KOPT-K1 (cell line): ENCODE data around the gene FEN1.

Source experiments
- H3K27ac ChIP-seq: fragments of 200-600 bp; sonication (generic); 2 replicates; pipeline ENCODE4 v1.5.1; 2016; ENCODE audit warnings: antibody characterized with exemption, mild to moderate bottlenecking, low read depth, low read length; ENCODE audit not compliant: poor library complexity, severe bottlenecking
- H3K36me3 ChIP-seq: fragments of 200-600 bp; sonication (generic); 2 replicates; pipeline ENCODE4 v1.5.1; 2017; ENCODE audit warnings: antibody characterized with exemption, mild to moderate bottlenecking, low read length, moderate library complexity; ENCODE audit not compliant: insufficient read depth
- H3K9me3 ChIP-seq: fragments of 200-600 bp; sonication (generic); 2 replicates; pipeline ENCODE4 v1.5.1; 2017; ENCODE audit warnings: antibody characterized with exemption, low read length, mild to moderate bottlenecking; ENCODE audit not compliant: insufficient read depth, poor library complexity, severe bottlenecking

The FEN1 gene

DNA sequence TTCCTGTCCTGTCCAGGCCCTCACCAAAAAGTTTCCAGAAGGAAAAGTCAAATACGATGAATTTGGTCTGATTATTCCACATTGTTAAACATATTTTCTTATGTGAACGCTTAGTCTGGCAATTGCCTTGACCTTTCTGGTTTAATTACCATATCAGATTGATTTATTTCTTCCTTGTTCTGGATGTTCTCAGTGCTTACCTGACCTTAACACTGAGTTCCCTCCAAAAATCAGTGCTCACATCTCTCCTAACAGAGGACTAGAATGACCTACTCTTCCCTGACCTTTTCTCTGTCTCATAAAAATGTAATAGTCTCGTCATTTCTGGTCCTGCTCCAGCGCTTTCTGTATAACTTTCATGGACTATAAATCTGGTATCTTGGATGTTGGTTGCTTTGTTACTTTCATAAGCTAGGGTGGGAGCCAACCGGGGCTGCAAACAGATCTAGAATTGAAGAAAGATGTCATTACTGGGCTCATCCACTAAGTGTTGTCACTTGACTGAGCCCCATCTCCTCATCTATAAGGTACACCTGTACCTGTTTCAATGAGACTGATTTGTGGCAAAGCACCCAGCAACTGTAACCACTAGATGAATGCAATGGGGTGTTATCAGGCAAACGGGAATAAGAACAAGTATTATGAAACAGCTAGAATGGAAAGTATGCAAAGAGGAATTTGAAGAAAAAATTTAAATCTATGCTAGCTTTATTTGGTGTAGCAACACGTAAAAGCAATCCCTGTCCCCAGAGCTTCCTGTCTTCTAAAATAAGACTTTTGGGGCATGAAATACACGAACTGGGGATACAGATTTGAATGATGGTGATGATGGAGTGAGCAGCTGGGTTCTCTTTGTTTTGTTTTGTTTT, 37.8 kb downstream of the FEN1 start:
- peak overlapping the region; percentile 100 for H3K27ac ChIP-seq
- peaks cover 37% of the 10 kb centered on the region for H3K36me3 ChIP-seq
- H3K9me3 ChIP-seq = no peaks in the 10 kb centered on the region

DNA sequence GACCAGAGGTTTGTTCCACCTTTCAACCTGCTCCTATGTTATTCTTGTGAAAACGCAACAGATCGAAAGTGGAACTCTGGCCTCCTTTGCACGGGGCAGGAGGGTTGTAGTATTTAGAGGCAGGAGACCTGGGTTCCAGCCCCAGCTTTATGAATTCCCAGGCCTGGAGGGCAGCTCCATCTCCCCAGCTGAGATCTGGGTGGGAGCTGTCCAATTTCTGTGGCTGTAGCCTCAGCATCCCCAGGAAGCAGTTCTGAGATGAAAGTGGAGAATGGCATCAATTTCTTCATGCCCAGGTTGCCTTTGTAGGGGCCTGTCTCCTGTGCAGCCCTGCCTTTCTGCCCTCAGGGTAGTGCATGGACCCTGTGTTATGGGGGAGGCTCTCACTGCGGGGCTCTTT, 39.5 kb downstream of the FEN1 start:
- peak overlapping the region; percentile 100 for H3K27ac ChIP-seq
- no peaks in the 10 kb centered on the region for H3K9me3 ChIP-seq
- H3K36me3 ChIP-seq = peaks cover 52% of the 10 kb centered on the region

DNA sequence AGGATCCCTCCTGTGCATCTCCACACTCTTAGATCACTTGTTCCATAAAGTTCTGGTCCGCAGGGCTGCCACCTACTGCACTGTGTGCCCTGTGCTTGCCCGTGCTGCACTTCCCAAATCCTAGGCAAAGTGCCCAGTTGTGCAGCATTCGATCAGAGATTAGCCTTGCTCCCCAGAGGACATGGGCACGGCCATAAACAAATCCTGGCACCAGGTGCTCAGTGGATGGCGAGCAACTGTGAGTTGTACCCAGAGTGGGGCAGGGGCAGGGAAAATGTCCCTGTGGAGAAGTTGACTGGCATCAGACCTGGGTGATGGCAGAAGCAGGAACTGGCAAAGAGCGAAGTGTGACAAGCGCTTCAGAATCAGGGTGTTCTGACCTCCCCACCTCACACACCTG, 40.0 kb downstream of the FEN1 start:
- peak overlapping the region; percentile 100 for H3K27ac ChIP-seq
- H3K9me3 ChIP-seq = no peaks in the 10 kb centered on the region
- H3K36me3 ChIP-seq = peaks cover 57% of the 10 kb centered on the region

DNA sequence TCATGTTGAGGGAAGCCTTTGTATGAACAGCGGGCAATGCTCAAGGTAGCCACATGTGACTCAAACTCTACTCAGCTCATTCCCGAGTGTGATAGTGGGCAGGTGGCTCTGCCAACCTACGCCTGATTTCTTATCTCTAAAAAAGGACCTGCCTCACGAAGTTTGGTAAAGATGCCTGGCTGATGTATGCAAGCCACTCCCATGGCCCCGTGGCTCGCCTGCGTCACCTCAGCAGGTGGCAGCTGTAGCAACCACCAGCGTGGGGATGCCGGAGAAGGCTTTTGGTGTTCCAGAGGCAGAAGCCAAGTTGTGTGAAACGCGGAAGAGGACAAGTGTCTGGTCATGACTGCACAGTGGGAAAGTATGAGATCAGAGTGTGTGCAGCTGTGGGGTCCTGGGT, 40.8 kb downstream of the FEN1 start:
- Histone ChIP-seq H3K9me3 (no peaks in the 10 kb centered on the region), H3K27ac (peak overlapping the region; percentile 100), H3K36me3 (peaks cover 64% of the 10 kb centered on the region)

DNA sequence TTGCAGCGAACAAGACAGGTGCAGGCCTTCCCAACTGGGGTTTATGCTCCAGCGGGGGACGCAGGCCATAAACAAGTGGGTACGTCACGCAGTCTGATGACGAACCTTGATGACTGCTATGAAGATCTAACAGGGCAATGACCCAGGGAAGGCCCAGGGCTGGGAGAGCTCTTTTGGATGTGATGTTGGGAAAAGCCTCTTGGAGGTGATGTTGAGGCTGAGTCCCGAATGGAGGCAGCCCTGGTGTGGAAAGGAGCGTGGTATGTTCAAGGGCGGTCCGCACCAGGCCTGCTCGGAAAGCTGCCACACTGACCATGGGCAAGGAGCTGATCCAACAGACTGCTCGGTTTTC, 41.2 kb downstream of the FEN1 start:
- H3K27ac ChIP-seq = peak overlapping the region; percentile 100
- peaks cover 68% of the 10 kb centered on the region for H3K36me3 ChIP-seq
- no peaks in the 10 kb centered on the region for H3K9me3 ChIP-seq

DNA sequence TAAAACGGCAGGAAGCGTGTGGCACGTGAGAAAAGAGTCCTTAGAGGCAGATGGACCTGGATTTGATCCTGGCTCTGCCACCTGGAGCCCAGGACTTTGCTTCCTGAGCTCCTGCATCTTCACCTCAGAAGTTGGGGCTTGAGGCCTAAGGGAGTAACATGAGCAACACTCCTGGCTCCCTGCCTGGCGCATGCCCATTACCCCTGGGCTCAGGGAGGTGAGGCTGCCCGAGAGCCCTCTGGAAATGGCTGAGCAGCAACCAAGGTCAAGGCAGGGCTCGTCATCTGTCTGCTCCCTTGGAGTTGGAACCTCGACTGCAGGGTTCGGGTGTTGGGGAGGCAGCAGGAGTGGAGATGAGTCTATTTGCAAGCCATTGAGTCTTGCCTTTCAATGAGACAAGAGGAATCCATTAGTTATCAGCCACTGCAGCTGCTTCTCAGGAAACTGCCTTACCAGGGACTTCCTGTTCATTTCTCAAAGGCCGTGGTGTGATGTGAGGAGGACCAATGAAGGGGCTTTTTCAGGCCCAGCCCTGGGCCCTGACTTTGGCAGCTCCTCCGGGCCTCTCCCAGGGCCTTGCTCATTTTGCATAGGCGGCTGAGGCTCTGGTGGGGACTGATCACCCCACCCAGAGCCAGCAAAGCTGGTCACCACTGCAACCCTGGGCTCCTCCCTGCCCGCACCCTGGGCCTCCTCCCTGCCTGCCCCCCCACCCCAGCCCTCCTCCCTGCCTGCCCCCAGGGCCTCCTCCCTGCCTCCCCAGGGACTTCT, 41.8 kb downstream of the FEN1 start:
- H3K36me3 ChIP-seq = peaks cover 68% of the 10 kb centered on the region
- H3K9me3 ChIP-seq = no peaks in the 10 kb centered on the region
- H3K27ac ChIP-seq = peak overlapping the region; percentile 100

DNA sequence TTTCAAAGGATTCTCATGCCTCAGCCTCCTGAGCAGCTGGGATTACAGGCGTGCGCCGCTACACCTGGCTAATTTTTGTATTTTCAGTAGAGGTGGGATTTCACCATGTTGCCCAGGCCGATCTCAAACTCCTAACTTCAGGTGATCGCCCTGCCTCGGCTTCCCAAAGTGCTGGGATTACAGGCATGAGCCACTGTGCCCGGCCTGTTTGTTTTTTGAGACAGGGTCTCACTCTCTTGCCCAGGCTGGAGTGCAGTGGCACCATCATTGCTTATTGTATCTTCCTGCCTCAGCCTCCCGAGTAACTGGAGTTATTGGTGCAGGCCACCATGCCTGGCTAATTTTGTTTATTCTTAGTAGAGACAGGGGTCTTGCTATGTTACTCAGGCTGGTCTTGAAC, 43.5 kb downstream of the FEN1 start:
- Histone ChIP-seq H3K27ac (peak overlapping the region; percentile 100), H3K36me3 (peaks cover 71% of the 10 kb centered on the region), H3K9me3 (no peaks in the 10 kb centered on the region)

DNA sequence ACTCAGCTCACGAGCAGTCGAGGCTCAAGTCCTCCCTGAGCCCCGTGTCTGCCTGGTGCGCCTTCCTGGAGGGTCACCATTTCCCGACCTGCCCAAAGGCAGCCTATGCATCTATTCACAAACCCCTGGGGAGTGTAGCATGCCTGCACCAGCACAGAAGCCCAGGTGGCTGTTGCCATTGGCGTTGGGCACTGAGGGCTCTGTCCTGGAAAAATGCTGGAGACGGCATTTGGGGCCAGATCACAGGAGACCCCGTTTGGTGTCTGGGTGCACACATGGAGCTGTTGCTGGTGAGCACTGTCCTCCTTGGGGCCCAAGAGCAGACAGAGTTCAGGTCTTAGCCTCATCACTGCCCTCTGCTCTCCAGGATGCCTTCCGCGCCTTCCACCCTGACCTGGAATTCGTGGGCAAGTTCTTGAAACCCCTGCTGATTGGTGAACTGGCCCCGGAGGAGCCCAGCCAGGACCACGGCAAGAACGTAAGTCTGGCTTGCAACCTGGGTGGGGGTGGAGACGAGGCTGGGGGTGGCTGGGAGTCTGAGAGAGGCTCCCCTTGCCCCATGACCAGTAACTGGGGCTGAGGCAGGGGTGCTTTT, 44.8 kb downstream of the FEN1 start:
- peaks cover 73% of the 10 kb centered on the region for H3K36me3 ChIP-seq
- no peaks in the 10 kb centered on the region for H3K9me3 ChIP-seq
- H3K27ac ChIP-seq = peak overlapping the region; percentile 30

DNA sequence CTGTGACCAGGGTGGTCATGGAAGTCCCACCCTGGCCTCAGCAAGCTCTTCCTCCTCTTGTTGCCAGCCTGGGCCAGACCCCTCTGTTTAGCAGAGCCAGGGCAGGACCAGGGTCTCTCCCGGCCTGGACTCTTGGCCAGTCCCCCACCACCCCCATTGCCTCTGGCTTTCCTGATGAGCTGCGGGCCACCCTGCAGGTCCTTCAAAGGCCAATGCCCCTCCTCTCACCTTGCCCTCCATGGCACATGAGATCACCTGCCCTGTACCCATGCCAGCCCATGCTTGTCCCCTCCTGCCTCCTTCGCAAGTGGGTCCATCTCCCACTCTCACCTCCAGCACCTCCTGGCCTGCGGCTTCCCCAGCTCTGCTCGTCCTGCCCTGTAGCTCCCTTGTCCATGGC, 45.8 kb downstream of the FEN1 start:
- H3K36me3 ChIP-seq = peaks cover 77% of the 10 kb centered on the region
- no peak overlapping the region for H3K27ac ChIP-seq

DNA sequence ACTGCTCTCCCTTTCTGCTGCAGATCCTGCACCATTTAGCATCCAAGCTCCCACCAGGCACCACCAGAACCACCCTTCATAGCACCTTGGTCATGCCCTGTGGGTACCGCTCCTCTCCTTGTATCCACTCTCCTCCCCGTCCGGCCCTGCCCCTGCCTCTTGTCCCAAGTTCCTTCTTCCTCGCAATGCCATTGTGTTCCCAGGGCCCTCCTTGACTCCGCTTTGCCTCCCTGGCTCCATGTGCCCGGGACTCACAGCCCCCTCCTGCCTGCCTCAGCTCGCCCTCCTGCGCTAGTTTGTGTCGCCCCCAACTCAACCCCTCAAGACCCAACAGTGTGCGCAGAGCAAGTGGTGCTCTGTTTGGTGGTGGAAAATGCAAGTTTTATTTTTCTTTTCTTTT, 46.2 kb downstream of the FEN1 start:
- Histone ChIP-seq H3K27ac (no peak overlapping the region), H3K36me3 (peaks cover 81% of the 10 kb centered on the region)

More for the DNA sequence above, 45.8 kb downstream of the FEN1 start:
- no peaks in the 10 kb centered on the region for H3K9me3 ChIP-seq

DNA sequence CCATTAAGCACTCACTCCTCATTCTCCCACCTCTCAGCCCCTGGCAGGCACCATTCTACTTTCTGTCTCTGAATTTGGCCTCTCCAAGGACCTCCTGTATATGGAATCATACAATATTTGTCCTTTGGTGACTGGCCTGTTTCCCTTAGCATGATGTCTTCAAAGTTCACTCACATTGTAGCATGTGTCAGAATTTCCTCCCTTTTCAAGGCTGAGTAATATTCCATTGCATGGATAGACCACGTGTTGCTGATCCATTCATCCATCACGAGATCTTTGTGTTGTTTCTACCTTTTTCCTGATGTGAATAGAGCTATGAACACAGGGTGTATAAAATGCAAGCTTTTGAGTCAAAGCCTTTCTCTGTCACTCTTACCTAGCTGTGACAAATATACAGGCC, 47.0 kb downstream of the FEN1 start:
- H3K36me3 ChIP-seq = peaks cover 90% of the 10 kb centered on the region
- H3K27ac ChIP-seq = no peak overlapping the region
- no peaks in the 10 kb centered on the region for H3K9me3 ChIP-seq

More for the DNA sequence above, 46.2 kb downstream of the FEN1 start:
- H3K9me3 ChIP-seq = no peaks in the 10 kb centered on the region

DNA sequence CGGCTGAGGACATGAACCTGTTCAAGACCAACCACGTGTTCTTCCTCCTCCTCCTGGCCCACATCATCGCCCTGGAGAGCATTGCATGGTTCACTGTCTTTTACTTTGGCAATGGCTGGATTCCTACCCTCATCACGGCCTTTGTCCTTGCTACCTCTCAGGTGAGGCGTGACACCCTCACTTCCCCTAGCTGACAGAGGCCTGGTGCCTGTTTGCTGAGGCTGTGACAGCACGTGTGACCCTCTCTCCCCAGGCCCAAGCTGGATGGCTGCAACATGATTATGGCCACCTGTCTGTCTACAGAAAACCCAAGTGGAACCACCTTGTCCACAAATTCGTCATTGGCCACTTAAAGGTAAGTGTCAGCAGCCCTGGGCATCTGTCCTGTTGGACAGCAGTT, 47.7 kb downstream of the FEN1 start:
- Histone ChIP-seq H3K27ac (no peak overlapping the region), H3K9me3 (no peaks in the 10 kb centered on the region), H3K36me3 (peaks cover 96% of the 10 kb centered on the region)

DNA sequence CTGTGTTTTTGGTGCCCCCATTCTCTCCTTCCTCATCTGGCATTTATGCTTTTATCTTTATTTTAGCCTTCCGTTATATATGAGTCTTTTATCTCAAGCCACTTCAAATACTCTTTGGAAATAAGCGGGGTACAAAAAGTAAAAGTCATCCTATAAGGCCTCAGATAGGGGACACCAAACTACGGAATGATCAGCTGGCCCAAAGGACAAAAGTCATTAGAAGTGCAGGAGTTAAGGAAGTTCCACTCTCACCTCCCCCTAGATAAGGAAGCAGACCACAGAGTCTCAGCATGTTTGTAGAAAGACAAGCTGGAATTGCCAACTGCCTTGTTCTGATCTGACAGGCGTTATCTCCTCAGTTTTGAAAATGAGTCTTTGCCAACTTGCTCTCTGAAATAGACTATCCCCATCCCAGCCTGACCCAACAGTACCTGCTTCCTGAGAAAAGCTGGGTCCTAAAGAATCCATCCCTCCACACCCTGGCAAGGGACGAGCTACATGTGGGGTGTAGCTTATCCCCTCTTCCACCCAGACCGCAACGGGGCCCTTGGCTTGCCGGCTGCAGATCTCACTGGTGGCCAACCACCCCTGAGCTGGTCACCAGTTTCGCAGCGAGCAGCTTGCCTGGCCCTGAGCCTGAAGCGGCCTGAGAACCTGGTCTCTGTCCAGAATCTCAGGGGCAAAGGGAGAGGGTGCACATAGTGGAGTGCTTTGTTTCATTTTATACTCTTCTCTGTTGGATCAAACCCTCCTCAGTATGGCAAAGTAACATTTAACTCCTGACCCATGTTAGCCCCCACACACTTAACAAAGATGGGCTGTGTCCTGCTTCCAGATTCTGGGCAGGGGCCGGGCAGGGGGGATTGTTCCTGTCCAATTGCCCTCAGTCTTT, 49.2 kb downstream of the FEN1 start:
- peaks cover 100% of the 10 kb centered on the region for H3K36me3 ChIP-seq
- H3K27ac ChIP-seq = no peak overlapping the region
- H3K9me3 ChIP-seq = no peaks in the 10 kb centered on the region

DNA sequence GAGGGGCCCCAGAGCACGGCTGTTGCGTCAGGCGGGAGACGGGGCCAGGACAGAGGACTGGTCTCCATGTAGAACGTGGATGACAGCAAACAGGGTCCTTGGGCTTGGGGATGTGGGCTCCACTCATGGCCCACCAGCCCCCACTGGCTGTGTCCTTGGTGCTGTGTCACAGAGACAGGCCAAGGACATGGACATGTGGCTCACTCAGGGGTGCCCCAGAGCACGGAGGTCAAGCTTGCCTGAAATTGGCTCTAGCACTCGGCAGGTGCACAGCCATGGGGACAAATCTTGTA, 49.8 kb downstream of the FEN1 start:
- Histone ChIP-seq H3K36me3 (peaks cover 100% of the 10 kb centered on the region), H3K27ac (no peak overlapping the region), H3K9me3 (no peaks in the 10 kb centered on the region)
